GM19023 (cell line): ENCODE measurements around the gene NPAS2.

Experiments
- ATAC-seq: cut with Tn5 transposase; IDR thresholded peaks from one replicate; pipeline ENCODE4 v1.9.1; 2021; ENCODE audit warnings: mild to moderate bottlenecking, moderate library complexity; ENCODE audit not compliant: unreplicated experiment

Gene NPAS2

DNA sequence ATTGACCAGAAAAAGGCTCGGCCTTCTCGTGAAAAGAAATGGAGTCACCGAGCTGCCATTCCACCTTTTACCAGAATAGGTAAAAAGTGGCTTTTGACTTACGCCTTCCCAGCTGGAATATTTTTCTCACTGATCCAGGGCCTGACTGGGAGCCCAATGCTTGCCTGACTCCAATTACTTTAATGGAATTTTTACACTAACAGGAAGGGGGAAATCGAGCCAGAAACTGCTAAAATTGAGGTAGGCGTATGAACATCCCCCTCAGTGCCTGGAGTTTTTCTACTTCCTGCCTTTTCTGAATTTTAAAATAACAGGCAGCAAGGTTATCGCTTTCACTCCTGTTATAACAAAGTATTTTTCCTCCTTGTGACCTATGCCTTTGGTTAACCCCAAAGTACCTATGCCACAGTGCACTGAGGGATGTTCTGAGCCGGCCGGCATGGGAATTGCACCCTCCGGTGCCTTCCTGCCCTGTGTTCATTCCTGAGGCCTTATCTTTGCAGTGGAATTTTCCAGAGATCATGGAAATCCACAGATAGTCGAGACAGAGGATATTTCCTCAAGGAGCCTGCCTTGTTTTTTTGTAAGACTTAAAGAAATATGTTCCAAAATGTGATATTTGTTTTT, 163.9 kb downstream of the NPAS2 start:
- no peak for ATAC-seq

DNA sequence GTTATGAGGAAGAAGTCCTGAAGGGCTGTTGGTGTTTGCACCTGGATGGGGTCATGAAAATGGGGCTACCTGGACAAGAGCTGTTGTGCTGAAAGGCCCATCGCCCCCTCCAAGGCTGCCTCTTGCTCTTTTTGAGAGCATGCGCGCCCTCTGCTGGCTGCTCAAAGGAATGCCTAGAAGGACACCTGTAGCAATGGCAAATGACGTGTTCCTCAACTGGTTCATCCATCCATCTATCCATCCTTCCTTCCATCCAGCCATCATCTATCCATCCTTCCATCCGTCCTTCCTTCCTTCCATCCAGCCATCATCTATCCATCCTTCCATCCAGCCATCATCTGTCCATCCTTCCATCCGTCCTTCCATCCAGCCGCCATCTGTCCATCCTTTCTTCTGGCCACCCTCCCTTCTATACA, 165.0 kb downstream of the NPAS2 start:
- ATAC-seq = peak; percentile 73

DNA sequence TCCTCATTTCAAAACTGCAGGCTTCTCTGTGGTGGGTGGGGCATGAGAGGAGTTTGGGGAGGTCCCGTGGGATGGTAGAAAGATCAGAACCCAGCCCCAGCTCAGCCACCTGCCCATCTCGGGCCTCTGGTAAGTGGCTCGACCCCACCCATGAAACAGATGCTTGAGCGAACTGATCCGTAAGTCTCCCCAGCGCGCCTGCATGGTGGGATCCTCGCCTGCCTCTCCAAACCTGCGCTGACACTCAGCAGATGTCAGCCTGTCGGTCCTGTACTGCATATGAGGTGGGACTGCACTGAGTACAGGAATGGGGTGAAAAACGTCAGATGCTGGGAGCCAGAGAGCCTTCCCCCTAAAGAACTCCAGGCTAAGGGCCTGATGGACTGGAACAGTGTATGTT, 166.2 kb downstream of the NPAS2 start:
- ATAC-seq = no peak

DNA sequence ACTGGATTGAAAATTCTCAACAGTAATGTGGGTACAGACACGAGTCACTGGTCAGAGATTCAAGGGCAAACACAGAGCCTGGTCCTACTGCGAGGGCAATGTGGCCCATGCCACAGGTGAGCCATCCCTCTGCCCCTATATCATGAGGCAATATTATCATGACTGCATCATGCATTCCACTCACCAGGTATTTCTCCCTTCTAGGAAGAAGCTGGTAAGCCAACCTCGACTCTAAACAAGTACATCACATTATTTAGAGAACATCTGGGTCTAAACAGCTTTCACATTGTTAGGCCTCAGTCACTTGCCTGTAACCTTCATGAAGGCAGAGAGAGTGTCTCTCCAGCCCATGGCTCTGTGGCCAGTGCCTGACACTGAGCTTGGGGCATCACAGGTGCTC, 167.6 kb downstream of the NPAS2 start:
- ATAC-seq = no peak

DNA sequence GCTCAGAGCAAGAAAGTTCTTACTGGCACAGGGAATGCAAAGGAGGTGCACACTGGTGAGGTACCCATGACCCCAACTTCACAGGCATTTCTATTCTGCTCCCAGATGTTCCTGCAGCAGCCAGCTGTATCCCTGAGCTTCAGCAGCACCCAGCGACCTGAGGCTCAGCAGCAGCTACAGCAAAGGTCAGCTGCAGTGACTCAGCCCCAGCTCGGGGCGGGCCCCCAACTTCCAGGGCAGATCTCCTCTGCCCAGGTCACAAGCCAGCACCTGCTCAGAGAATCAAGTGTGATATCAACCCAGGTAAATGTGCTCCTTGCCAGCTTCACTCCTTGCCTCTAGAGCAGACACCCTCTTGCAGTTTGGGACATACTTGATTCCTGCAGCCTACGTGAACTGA, 168.0 kb downstream of the NPAS2 start:
- no peak for ATAC-seq

DNA sequence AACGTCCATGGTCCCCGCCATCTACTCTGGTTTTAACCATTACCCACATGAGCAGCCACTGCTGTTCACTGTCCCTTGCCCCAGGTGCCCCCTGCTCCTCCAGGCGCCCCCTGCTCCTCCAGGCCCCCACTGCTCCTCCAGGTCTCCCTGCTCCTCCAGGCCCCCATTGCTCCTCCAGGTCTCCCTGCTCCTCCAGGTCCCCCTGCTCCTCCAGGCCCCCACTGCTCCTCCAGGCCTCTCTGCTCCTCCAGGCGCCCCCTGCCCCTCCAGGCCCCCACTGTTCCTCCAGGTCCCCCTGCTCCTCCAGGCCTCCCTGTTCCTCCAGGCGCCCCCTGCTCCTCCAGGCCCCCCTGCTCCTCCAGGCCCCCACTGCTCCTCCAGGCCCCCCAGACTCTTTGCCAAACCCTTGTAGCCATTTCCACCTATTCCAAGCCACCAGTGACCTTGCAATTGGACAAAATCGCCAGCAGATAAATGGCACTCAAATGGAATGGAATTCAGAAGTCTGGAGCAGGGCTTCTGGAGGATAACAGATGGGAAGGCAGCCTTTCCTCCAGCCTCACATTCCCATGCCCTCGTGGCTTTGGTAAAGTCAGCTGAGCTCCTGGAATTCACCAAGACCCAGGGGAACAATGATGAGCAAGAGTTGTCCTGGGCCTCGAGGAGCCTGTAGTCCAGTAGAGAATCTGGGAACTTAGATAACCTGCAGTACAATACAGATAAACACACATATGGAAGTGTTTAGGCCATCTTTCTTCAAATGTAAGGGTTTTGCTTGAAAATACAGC, 168.9 kb downstream of the NPAS2 start:
- ATAC-seq = no peak

DNA sequence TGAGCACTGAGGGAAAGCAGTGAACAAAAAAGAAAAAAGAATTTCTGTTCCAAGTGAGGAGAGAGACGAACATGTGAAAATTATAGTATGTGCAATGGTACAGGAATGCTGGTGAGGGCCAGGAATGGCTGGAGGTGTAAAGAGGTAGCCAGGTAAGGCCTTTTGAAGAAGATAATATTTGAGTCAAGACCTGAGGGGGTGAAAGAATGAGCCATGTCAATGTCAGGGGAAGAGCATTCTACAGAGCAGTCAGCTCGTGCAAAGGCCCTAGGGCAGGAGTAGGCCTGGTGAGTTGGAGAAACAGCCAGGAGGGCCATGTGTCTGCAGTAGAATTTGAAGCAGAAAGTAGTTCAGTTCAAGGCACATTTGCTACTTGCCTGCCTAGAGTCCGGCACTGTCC, 169.7 kb downstream of the NPAS2 start:
- ATAC-seq = no peak

DNA sequence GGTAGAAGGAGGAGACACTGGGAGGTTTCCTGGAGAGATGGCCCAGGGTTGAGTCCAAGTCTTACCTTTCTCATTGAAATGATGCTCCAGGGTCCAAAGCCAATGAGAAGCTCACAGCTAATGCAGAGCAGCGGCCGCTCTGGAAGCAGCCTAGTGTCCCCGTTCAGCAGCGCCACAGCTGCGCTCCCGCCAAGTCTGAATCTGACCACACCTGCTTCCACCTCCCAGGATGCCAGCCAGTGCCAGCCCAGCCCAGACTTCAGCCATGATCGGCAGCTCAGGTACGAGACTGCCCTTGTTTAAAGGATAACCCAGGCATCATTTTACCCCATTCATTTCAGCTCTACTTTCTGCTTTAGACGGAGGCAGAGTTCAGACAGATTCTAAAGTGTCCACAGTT, 170.2 kb downstream of the NPAS2 start:
- no peak for ATAC-seq

DNA sequence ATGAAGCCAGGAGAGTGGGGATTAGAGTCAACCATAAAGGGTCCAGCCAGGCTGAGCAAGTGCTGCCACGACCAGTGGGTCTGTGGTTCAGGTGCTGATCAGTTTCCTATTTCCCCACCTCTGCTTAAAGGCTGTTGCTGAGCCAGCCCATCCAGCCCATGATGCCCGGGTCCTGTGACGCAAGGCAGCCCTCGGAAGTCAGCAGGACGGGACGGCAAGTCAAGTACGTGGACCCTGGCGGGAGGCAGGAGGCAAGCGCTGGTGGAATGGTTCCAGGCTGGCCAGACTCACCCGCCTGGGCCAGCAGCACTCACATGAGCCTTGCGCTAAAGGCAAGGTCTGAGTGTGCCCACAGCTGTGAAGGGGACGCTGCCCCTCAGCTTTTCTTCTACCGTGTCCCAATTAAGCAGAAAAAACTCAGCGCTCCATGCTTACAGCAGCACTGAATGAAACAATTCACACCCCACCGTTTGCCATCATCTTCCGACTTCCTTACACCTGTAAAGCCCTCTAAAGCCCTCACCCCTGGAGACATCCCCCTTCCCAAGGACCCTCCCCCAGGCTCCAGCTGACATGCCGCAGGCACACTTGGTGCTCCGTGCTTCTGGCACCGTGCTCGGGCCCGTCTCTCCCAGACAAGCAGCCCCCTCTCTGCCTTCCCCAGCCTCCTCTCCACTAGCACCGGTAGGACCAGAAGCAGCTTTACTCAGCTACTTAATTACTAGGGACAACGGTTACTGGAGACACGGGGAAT, 170.9 kb downstream of the NPAS2 start:
- ATAC-seq = no peak

DNA sequence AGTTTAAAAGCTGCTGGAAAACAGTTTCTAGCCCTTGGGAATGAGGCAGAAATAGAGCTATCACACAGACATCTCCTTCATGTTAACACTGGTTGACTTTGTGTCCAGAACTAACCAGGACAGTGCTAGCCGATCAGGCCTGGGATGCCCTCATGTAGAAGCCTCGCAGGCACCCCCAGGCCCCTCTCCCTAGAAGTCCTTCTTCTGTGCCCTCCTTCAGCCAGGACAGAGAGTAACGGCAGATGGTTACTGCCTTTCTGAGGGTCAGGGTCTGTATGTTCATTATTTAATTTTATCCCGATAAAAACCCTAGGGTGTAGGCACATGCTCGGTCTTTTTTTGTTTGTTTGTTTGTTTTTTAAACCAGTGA, 171.4 kb downstream of the NPAS2 start:
- no peak for ATAC-seq

DNA sequence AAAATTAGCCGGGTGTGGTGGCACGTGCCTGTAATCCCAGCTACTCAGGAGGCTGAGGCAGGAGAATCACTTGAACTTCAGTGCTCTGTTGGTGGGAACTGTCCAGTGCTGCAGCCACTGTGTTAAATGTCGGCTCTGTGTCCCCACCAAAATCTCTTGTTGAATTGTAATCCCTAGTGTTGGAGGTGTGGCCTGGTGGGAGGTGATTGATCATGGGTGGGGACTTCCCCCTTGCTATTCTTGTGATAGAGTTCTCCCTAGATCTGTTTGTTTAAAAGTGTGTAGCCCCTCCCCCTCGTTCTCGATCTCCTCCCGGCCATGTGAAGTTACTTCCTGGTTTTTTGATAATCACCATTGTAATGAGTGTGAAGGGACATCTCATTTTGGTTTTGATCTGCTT, 172.3 kb downstream of the NPAS2 start:
- no peak for ATAC-seq

DNA sequence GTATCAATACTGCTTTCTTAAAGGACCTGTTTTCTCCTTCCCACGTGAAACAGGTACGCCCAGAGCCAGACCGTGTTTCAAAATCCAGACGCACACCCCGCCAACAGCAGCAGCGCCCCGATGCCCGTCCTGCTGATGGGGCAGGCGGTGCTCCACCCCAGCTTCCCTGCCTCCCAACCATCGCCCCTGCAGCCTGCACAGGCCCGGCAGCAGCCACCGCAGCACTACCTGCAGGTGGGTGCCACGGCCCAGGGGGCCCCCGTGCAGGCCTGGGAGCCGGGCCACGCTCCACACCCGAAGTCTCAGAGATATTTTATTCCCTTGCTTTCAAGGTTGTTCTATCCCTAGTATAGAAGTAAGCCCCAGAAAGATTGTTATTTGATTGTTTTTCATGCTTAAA, 173.4 kb downstream of the NPAS2 start:
- ATAC-seq = no peak

DNA sequence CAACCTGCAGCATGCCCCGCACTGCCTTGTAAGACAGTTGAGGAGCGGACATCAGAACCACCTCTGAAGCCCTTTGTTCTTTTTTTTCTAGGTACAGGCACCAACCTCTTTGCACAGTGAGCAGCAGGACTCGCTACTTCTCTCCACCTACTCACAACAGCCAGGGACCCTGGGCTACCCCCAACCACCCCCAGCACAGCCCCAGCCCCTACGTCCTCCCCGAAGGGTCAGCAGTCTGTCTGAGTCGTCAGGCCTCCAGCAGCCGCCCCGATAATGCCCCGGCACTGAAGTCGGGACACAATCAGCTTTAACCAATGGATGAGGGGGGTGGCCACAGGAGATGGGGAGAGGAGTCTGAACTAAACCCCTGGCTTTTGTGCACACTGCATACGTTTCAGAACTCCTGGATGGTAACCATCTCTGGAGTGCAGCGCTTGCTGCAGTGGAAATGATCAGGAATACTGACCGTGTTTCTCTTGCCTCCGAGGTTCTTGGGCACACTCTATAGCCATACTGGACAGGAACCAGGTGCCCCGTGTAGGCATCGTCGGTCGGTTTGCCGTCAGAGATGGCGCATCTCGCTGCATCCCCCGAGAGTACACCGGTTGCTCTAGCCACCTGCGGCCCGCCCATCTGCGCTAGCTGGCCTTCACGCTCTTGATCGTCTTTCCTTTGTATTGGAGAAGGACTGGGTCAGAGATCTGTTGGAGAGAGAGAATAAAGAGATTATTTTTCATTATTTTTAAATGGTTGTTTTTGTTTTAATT, 175.6 kb downstream of the NPAS2 start:
- ATAC-seq = no peak

DNA sequence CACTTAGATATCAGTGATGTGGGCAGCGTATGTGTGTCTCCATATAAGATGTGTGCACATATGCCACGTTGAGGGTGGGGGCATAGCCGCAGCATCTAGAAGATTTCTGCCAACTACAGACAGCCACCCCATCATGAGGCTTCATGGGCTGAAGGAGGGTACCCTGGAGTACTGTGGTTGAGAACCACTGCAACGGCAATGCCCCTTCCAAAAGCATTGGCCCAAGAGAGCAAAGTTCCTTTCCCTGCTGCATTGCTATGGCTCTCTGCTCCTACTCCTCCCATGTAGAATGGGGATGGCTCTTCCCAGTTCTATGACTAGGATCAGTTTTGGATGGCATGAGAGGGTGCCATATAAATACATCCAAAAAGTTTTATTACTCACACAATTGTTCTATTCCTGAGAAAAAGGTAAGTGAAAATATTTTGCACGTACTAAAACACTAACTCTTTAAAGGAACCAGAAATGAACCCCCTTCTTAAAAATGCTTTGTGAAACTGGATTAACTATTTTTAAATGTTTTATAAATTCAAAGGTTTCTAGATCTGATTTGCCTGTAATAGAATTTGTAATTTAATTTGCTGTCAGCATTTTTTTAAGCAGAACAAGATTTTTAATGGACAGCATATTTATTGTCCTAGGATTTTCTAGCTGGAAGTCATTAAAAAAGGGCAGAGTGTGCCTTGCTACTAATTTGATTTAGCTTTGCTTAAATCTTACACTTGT, 177.7 kb downstream of the NPAS2 start:
- no peak for ATAC-seq

DNA sequence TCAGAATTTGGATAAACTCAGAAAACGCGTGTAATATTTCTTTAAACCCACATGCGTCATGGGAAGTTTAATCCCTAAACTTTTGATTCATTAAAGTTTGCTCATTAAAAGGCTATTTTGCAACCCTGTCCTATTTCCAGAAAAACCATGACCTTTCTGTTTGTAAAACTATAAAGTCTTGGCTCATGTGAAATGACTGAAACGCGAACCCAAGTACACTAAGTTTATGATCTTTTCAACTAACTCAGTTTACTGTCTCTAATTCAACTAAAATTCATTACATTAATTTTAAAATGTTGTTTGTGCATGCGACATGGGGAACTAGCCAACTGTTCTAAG, 178.3 kb downstream of the NPAS2 start:
- no peak for ATAC-seq

DNA sequence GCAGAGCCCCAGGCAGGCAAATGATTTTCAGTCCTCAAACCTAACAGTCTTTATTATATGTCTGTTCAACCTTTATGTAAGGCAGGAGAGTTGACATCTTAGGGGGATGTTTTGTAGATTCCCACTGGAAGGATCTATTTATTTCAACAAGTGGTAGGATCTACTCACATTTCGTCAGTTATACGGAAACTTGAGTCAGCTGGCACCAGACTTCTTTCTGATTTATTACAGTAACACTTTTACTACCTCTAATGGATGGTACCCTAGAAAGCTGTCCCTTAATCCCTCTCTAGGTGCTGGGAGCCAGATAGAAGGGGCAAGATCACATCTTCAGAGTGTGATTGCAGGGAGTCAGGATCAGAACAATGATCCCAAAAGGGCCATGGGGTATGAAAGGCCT, 180.1 kb downstream of the NPAS2 start:
- ATAC-seq = no peak

DNA sequence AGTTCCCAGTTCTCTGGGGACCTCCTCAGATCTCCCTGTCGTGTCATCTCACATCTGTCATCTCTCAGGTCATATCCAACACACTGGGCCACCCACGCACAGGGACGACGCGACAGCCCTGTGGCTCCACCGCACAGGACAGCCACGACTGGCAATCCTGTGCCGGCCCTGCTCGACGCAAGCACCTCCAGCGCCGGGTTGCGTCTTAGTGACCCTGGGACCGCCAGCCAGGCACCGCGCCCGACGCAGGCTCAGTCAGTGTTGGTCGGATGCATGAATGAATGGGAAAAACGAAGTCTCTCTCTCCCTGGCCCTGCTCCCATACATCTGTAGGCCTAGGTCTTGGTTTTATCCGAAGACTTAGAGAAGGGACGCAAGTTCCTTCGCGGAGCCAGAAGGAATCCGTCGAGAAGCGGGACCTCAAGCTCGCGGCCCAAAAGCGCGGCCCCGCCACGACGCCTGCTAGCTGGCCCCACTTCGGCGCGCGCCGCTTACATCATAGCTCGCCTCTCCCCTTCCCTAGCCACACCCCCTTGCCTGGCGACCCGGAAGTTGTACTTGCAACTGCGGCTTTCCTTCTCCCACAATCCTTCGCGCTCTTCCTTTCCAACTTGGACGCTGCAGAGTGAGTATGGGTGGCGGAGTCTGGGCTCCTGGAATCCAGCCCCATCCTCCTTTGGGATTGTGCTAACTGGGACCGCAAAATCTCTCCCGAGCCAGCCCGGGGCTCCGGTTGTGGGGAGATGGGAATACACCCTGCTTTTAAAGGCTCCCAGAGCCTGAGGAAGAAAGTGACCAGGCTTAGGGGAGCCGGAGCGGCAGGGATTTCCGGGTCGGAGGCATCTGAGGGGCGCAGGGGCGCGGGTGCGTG, 182.0 kb downstream of the NPAS2 start, which contains the start of gene RPL31:
Gene RPL31, plus strand, starts transcription at position 599 of the 871 bp plus-strand sequence. CDS start 413 bp downstream, outside the sequence.
- peak; percentile 98 for ATAC-seq

DNA sequence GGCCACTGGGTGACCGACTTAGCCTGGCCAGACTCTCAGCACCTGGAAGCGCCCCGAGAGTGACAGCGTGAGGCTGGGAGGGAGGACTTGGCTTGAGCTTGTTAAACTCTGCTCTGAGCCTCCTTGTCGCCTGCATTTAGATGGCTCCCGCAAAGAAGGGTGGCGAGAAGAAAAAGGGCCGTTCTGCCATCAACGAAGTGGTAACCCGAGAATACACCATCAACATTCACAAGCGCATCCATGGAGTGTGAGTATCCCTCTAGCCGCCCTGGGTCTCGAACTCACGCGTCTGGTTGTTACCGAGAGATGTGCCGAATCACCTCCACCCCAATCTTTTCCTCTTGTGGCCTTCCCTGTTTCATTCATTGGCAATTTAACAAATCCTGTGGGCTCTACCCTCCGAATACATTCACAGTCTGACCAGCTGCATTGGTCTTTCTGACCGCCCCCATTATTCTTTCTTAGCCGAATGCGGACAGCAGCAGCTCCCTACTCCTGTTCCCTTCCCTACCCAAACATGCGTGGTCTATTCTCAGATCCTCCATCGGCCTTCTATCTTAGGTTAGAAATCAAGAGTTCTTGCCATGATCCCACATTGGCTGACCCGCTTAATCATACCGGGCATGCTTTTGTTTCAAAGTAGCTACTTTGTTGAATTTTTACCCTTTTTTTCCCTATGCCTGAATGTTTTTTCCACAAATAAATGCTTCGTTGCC, 182.8 kb downstream of the NPAS2 start:
- ATAC-seq = no peak

DNA sequence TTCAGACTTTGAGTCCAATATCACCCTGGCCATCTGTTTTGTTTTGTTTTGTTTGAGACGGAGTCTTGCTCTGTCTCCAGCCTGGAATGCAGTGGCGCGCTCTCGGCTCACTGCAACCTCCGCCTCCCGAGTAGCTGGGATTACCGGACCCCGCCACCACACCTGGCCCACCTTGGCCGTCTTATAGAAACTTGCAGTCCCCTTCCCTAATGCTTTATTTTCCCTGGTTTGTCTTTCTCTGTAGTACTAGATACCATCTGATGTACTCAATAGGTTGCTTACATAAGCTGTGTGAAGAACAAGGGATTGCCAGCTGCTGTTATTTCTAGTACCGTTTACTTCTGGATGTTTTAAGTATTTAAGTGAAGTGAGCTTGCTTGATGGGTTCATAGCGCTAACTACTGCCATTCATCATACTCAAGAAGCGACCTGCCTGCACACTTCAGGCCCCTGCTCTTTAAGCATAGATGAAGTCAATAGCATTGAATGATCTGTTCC, 183.4 kb downstream of the NPAS2 start:
- ATAC-seq = no peak
